HepG2 (cell line): ENCODE results near the gene CENPL. TPM values are rescaled to one million over a fixed set of nuclear protein-coding genes. Genes with fewer than 3 reads are reported as not detected.
A peak's percentile ranks its signal among the peaks of the same experiment; 100 is the strongest.

Source experiments
- FOXO1 ChIP-seq: sonication (generic); formaldehyde crosslinking; IDR thresholded peaks from 2 replicates; pipeline ENCODE4 v1.4.0; 2020; ENCODE audit warnings: missing genetic modification reagents
- KDM3A ChIP-seq: IDR thresholded peaks from 2 replicates; pipeline ENCODE4 v1.6.1; 2018; ENCODE audit warnings: low read depth, missing compliant biosample characterization
- KLF6 ChIP-seq: IDR thresholded peaks from 2 replicates; pipeline ENCODE4 v1.8.0; 2016; ENCODE audit warnings: missing biosample characterization, missing genetic modification reagents
- MIER3 ChIP-seq: IDR thresholded peaks from 2 replicates; pipeline ENCODE4 v1.6.1; 2016; ENCODE audit warnings: missing compliant biosample characterization, borderline replicate concordance
- MYNN ChIP-seq: sonication (generic); formaldehyde crosslinking; IDR thresholded peaks from 2 replicates; pipeline ENCODE4 v1.4.0; 2020; ENCODE audit warnings: mild to moderate bottlenecking, low read depth, missing genetic modification reagents
- NFKB2 ChIP-seq: sonication (generic); formaldehyde crosslinking; IDR thresholded peaks from 2 replicates; pipeline ENCODE4 v1.4.0; 2020; ENCODE audit warnings: missing genetic modification reagents, borderline replicate concordance
- RFX3 ChIP-seq: IDR thresholded peaks from 2 replicates; pipeline ENCODE4 v1.6.1; 2016; ENCODE audit warnings: missing biosample characterization, missing genetic modification reagents
- SNAPC2 ChIP-seq: sonication (generic); formaldehyde crosslinking; IDR thresholded peaks from 2 replicates; pipeline ENCODE4 v1.8.1; 2022; ENCODE audit warnings: mild to moderate bottlenecking, missing genetic modification reagents
- U2AF2 ChIP-seq: fragments of 200-400 bp; formaldehyde crosslinking; IDR thresholded peaks from 2 replicates; pipeline ENCODE4 v1.6.1; 2017; ENCODE audit warnings: low read depth, mild to moderate bottlenecking, low read length
- ZBTB7A ChIP-seq: sonication (generic); formaldehyde crosslinking; IDR thresholded peaks from 2 replicates; pipeline ENCODE4 v1.8.0; 2022; ENCODE audit warnings: mild to moderate bottlenecking, missing genetic modification reagents
- ZNF264 ChIP-seq: sonication (generic); formaldehyde crosslinking; IDR thresholded peaks from 2 replicates; pipeline ENCODE4 v1.4.0; 2020; ENCODE audit warnings: missing genetic modification reagents
- ZNF598 ChIP-seq: sonication (generic); formaldehyde crosslinking; IDR thresholded peaks from 2 replicates; pipeline ENCODE4 v1.5.1; 2020; ENCODE audit warnings: mild to moderate bottlenecking, missing genetic modification reagents, borderline replicate concordance
- ZNF768 ChIP-seq: sonication (generic); formaldehyde crosslinking; IDR thresholded peaks from 2 replicates; pipeline ENCODE4 v1.4.0; 2020; ENCODE audit warnings: missing genetic modification reagents
- ZSCAN12 ChIP-seq: sonication (generic); formaldehyde crosslinking; IDR thresholded peaks from 2 replicates; pipeline ENCODE4 v1.9.0; 2021; ENCODE audit warnings: mild to moderate bottlenecking, missing genetic modification reagents
- polyA plus RNA-seq, 8 experiments: library from polyadenylated mRNA; depleted of rRNA in 3 of 8; stranded (reverse) in 7 of 8; unstranded in 1 of 8; fragments of >200 nt; fragmentation: Illumina TruSeq in 4 of 8; extraction: Trizol in 4 of 8; gene quantifications; 2 replicates each; pipeline versions ENCODE4 v1.2.1 to v1.2.3, GENCODE V29; 2011 to 2016; ENCODE audit warnings: low read depth in 4 of 8, missing spikeins in 1 of 8, mixed read lengths in 1 of 8; ENCODE audit not compliant: insufficient read depth in 1 of 8
- total RNA-seq, 5 experiments: library from RNA; depleted of rRNA; stranded (reverse); fragments of >200 nt; fragmentation: Illumina TruSeq; extraction: Trizol; gene quantifications; 2 replicates each; pipeline ENCODE4 v1.2.3, GENCODE V29; 2016; ENCODE audit warnings: low read depth in 1 of 5
- TF ChIP-seq, protein P1 (sequence below): sonication (generic); formaldehyde crosslinking; IDR thresholded peaks from 2 replicates; pipeline ENCODE4 v1.8.0; 2022; ENCODE audit warnings: mild to moderate bottlenecking, missing genetic modification reagents, moderate library complexity
- TF ChIP-seq, protein P2 (sequence below): sonication (generic); formaldehyde crosslinking; IDR thresholded peaks from 2 replicates; pipeline ENCODE4 v1.4.0; 2020; ENCODE audit warnings: missing genetic modification reagents
- TF ChIP-seq, protein P3 (sequence below): sonication (generic); formaldehyde crosslinking; IDR thresholded peaks from 2 replicates; pipeline ENCODE4 v1.4.0; 2020; ENCODE audit warnings: missing genetic modification reagents, low read depth, mild to moderate bottlenecking, borderline replicate concordance
- TF ChIP-seq, protein P4 (sequence below): sonication (generic); formaldehyde crosslinking; IDR thresholded peaks from 2 replicates; pipeline ENCODE4 v1.5.0; 2020; ENCODE audit warnings: missing genetic modification reagents, mild to moderate bottlenecking, borderline replicate concordance
- TF ChIP-seq, protein P5 (sequence below): sonication (generic); formaldehyde crosslinking; IDR thresholded peaks from 2 replicates; pipeline ENCODE4 v1.4.0; 2020; ENCODE audit warnings: missing genetic modification reagents
- TF ChIP-seq, protein P6 (sequence below): sonication (generic); formaldehyde crosslinking; conservative IDR thresholded peaks from 2 replicates; pipeline ENCODE4 v1.8.0; 2022; ENCODE audit warnings: low read depth, missing genetic modification reagents

CENPL gene
- total and polyA plus RNA-seq, 2 of the 13 experiments (the other 11 are each of a cell fraction or from before 2014, with no cell fraction given): 4.4 to 14.2 TPM

DNA sequence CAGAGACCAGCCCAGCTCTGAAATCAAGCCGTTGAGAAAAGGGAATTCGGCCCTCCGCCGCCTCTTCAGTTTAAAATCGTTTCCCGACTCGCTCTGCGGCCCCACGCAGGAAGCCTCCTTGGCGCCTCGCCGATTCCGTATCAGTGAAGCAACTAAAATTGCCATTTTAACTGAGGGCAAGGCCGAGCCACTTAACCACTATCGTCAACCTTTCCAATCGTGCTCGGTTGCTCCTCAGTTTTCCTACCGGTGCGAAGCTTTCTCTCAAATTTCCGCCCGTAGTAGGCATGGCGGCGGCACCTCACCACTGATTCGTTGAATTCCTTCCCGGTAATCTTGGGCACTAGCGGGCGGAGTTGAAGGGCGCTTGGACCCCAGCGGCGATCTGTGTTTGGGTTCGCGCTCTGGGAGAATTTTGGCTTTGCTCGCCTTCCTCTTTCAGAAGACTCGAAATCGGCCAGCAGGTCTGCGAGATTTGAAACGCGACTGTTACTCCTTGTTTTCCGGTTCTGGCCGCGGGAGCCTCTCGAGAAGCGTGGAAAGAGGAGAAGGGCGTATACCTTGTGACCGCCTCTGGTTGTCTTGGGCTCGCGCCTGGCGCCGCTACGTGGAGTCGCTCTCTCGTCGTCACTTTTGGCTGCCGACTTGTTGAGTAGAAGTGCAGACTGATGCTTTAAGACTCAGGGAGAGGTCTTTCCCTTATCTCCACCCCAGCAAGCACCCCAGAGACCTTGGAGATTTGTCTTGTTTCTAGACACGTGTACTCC lies at the start of gene CENPL, which contains the start of gene DARS2 (continued):
- TF ChIP-seq ZNF598 (CRISPR knock-in tag): no peak
- TF ChIP-seq ZNF768 (CRISPR knock-in tag): no peak
- no peak for TF ChIP-seq SNAPC2
- peak; percentile 47; the same call in 1 of the 2 replicates for TF ChIP-seq KLF6 (CRISPR knock-in tag)
- no peak for TF ChIP-seq NFKB2 (CRISPR knock-in tag)
- no peak for TF ChIP-seq ZNF264 (CRISPR knock-in tag)
- TF ChIP-seq, protein P1, sequence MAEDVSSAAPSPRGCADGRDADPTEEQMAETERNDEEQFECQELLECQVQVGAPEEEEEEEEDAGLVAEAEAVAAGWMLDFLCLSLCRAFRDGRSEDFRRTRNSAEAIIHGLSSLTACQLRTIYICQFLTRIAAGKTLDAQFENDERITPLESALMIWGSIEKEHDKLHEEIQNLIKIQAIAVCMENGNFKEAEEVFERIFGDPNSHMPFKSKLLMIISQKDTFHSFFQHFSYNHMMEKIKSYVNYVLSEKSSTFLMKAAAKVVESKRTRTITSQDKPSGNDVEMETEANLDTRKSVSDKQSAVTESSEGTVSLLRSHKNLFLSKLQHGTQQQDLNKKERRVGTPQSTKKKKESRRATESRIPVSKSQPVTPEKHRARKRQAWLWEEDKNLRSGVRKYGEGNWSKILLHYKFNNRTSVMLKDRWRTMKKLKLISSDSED: no peak
- TF ChIP-seq, protein P2, sequence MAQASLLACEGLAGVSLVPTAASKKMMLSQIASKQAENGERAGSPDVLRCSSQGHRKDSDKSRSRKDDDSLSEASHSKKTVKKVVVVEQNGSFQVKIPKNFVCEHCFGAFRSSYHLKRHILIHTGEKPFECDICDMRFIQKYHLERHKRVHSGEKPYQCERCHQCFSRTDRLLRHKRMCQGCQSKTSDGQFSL (CRISPR knock-in tag): no peak
- TF ChIP-seq, protein P3, sequence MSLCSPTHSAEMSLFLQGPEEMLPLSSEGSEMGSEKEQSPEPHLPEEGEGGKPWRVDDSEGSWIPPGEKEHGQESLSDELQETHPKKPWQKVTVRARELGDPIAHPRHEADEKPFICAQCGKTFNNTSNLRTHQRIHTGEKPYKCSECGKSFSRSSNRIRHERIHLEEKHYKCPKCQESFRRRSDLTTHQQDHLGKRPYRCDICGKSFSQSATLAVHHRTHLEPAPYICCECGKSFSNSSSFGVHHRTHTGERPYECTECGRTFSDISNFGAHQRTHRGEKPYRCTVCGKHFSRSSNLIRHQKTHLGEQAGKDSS (CRISPR knock-in tag): no peak
- no peak for TF ChIP-seq U2AF2
- TF ChIP-seq KDM3A (CRISPR knock-in tag): peak; percentile 49; the same call in 1 of the 2 replicates
- TF ChIP-seq, protein P4, sequence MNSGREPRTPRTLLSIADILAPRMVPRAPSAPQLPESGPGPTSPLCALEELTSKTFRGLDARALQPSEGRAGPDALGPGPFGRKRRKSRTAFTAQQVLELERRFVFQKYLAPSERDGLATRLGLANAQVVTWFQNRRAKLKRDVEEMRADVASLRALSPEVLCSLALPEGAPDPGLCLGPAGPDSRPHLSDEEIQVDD (CRISPR knock-in tag): no peak
- TF ChIP-seq RFX3 (CRISPR knock-in tag): no peak
- 0 out of 2 replicates have a peak, but pooled peaks have one; percentile 45 for TF ChIP-seq MIER3 (CRISPR knock-in tag)
- TF ChIP-seq, protein P5, sequence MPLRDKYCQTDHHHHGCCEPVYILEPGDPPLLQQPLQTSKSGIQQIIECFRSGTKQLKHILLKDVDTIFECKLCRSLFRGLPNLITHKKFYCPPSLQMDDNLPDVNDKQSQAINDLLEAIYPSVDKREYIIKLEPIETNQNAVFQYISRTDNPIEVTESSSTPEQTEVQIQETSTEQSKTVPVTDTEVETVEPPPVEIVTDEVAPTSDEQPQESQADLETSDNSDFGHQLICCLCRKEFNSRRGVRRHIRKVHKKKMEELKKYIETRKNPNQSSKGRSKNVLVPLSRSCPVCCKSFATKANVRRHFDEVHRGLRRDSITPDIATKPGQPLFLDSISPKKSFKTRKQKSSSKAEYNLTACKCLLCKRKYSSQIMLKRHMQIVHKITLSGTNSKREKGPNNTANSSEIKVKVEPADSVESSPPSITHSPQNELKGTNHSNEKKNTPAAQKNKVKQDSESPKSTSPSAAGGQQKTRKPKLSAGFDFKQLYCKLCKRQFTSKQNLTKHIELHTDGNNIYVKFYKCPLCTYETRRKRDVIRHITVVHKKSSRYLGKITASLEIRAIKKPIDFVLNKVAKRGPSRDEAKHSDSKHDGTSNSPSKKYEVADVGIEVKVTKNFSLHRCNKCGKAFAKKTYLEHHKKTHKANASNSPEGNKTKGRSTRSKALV (CRISPR knock-in tag): no peak
- no peak for TF ChIP-seq ZSCAN12
- TF ChIP-seq, protein P6, sequence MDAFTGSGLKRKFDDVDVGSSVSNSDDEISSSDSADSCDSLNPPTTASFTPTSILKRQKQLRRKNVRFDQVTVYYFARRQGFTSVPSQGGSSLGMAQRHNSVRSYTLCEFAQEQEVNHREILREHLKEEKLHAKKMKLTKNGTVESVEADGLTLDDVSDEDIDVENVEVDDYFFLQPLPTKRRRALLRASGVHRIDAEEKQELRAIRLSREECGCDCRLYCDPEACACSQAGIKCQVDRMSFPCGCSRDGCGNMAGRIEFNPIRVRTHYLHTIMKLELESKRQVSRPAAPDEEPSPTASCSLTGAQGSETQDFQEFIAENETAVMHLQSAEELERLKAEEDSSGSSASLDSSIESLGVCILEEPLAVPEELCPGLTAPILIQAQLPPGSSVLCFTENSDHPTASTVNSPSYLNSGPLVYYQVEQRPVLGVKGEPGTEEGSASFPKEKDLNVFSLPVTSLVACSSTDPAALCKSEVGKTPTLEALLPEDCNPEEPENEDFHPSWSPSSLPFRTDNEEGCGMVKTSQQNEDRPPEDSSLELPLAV (CRISPR knock-in tag): no peak
- TF ChIP-seq FOXO1: no peak
- TF ChIP-seq MYNN: no peak
- no peak for TF ChIP-seq ZBTB7A (CRISPR knock-in tag)
